HUES48 (cell line): Measurements from ENCODE around the gene TFIP11.
A peak's percentile ranks its signal among the peaks of the same experiment; 100 is the strongest.

Experiments used
- H3K27ac ChIP-seq: one replicate; pipeline ENCODE4 v1.7.0; 2013; ENCODE audit warnings: low read depth, low read length, inconsistent platforms
- H3K27me3 ChIP-seq: 2 replicates; pipeline ENCODE4 v1.6.1; 2013; ENCODE audit warnings: mild to moderate bottlenecking, low read length; ENCODE audit not compliant: control insufficient read depth, insufficient read depth
- H3K36me3 ChIP-seq: 2 replicates; pipeline ENCODE4 v1.6.1; 2013; ENCODE audit warnings: low read length; ENCODE audit not compliant: control insufficient read depth, insufficient read depth
- H3K4me1 ChIP-seq: 2 replicates; pipeline ENCODE4 v1.6.1; 2013; ENCODE audit warnings: mild to moderate bottlenecking, low read length; ENCODE audit not compliant: control insufficient read depth, insufficient read depth
- H3K4me3 ChIP-seq: 2 replicates; pipeline ENCODE4 v1.5.1; 2013; ENCODE audit warnings: mild to moderate bottlenecking, low read depth, low read length
- H3K9ac ChIP-seq: 2 replicates; pipeline ENCODE4 v1.6.1; 2013; ENCODE audit warnings: mild to moderate bottlenecking, low read depth, low read length, moderate library complexity
- H3K9me3 ChIP-seq: 2 replicates; pipeline ENCODE4 v1.6.1; 2013; ENCODE audit warnings: low read length; ENCODE audit not compliant: control insufficient read depth, insufficient read depth

Gene TFIP11

GRCh38 chr22:26527167-26527566 is 14.9 kb upstream of the TFIP11 start:
- Histone ChIP-seq H3K27me3 (no peaks in the 10 kb centered on the region), H3K36me3 (peaks cover 82% of the 10 kb centered on the region), H3K27ac (no peak overlapping the region), H3K4me1 (no peaks in the 10 kb centered on the region), H3K4me3 (no peak overlapping the region), H3K9me3 (no peaks in the 10 kb centered on the region), H3K9ac (no peak overlapping the region)

DNA sequence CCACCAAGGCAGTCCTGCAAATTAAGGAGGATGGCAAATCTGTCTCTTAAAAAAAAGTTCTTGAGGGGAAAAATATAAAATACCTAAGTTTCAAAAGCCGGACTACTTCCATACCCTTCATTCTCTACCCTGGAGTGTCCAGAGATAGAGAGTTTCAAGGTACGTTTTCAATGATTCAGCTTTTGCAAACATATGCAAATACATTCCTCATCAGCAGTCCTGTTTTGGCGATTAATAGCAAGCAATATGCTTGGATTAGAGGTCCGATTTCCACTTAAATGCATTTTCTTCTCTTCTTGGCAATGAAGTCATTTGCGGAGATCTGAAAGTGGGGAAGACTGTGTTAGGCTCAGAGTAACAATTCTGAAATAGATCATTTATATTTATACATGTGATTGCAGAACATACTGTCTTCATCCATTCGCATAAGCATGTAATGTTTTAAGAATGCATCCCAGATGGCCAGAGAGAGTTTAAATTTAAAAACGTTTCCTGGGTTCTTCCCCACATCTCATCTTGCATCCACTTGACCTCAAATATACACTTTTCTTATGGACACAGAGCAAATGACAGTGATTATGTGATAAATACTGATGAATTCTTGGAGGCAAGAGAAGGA is 13.8 kb upstream of the TFIP11 start:
- Histone ChIP-seq H3K9me3 (no peaks in the 10 kb centered on the region), H3K27me3 (no peaks in the 10 kb centered on the region), H3K36me3 (peaks cover 70% of the 10 kb centered on the region), H3K9ac (no peak overlapping the region), H3K4me3 (no peak overlapping the region), H3K27ac (no peak overlapping the region), H3K4me1 (no peaks in the 10 kb centered on the region)

DNA sequence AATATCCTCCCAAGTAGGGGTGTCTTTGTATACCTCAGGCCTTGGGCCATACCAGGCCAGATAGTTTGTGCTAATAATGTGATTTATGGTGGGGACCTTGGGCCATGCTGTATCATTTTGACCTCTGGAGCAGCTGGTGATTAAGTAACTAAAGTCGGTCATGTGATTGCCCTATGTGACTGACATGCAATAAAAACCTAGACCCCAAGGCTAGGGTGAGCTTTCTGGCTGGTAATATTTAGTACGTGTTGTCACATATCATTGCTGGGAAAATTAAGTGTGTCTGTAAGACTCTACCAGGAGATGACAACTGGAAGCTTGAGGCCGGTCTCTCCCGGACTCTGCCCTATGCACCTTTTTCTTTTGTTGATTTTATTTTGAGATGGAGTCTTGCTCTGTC is 12.6 kb upstream of the TFIP11 start:
- no peak overlapping the region for H3K4me3 ChIP-seq
- H3K4me1 ChIP-seq: no peaks in the 10 kb centered on the region
- no peak overlapping the region for H3K9ac ChIP-seq
- no peaks in the 10 kb centered on the region for H3K27me3 ChIP-seq
- no peak overlapping the region for H3K27ac ChIP-seq
- H3K9me3 ChIP-seq: no peaks in the 10 kb centered on the region
- peaks cover 59% of the 10 kb centered on the region for H3K36me3 ChIP-seq

DNA sequence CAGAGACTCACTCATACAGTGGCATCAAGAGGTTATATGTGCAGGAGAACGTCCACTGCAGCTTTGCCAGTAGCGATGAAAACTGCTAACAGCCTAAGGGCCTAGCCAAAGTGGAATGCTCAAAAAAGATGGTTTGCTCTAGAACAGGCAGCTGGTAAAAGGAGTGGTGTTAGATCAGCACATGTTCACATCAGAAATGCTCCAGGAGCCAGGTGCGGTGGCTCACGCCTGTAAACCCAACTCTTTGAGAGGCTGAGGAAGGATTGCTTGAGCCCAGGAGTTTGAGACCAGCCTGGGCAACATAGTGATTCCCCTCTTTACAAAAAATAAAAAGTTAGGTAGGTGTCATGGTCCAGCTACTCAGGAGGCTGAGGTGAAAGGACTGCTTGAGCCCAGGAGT is 10.3 kb upstream of the TFIP11 start:
- H3K9me3 ChIP-seq: no peaks in the 10 kb centered on the region
- no peaks in the 10 kb centered on the region for H3K27me3 ChIP-seq
- H3K36me3 ChIP-seq: peaks cover 39% of the 10 kb centered on the region
- no peak overlapping the region for H3K4me3 ChIP-seq
- H3K9ac ChIP-seq: no peak overlapping the region
- no peak overlapping the region for H3K27ac ChIP-seq
- no peaks in the 10 kb centered on the region for H3K4me1 ChIP-seq

DNA sequence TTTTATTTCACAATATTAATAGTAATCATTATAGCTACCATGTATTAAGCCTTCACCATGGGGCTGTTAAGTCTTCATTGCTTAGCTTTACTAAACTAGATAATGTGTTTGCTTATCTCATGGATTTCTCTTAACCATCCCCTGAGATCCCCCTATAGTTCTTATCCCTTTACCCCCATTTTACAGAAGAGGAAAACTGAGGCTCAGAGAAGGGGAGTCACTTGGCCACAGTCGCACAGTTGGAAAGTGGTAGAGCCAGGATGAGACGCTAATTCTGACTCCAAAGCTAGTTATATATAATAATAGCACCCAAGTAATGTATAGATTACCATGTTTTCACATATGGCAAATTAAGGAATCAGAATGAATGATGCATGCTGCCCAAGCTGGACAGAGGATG is 9.7 kb upstream of the TFIP11 start:
- H3K27me3 ChIP-seq: no peaks in the 10 kb centered on the region
- H3K27ac ChIP-seq: no peak overlapping the region
- no peaks in the 10 kb centered on the region for H3K9me3 ChIP-seq
- no peak overlapping the region for H3K4me3 ChIP-seq
- H3K36me3 ChIP-seq: peaks cover 33% of the 10 kb centered on the region
- no peak overlapping the region for H3K9ac ChIP-seq
- no peaks in the 10 kb centered on the region for H3K4me1 ChIP-seq

DNA sequence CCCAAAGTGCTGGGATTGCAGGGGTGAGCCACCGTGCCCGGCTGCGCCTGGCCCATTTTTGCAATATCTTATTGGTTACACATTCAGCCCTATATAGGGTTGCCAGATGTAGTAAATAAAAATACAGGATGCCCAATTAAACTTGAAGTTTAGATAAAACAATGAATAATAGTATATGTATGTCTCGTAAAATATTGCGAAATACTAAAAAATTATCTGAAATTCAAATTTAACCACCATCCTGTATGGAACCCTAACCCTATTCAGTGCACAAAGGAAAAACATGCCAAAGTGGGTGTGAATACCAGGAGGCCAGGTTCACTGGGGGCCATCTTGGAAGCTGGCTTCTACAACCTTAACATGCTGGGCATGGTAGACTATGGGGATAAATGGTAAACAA is 5.2 kb upstream of the TFIP11 start:
- Histone ChIP-seq H3K36me3 (no peaks in the 10 kb centered on the region), H3K4me3 (no peak overlapping the region), H3K9ac (no peak overlapping the region), H3K27me3 (no peaks in the 10 kb centered on the region), H3K27ac (no peak overlapping the region), H3K4me1 (no peaks in the 10 kb centered on the region), H3K9me3 (no peaks in the 10 kb centered on the region)

DNA sequence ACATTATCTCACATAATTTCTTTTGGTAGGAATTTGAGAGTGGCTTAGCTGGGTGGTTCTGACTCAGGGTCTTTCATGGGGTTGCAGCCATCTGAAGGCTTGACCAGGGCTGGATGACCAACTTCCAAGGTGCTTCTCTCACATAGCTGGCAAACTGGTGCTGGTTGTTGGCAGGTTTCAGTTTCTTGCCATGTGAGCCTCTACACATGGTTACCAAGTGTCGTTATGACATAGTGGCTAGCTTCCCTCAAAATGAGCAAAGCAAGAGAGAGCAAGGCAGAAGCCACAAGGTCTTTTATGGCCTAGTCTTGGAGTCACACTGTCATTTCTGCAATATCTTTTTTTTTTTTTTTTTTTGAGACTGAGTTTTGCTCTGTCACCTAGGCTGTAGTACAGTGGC is 4.2 kb upstream of the TFIP11 start:
- Histone ChIP-seq H3K9me3 (no peaks in the 10 kb centered on the region), H3K36me3 (no peaks in the 10 kb centered on the region), H3K27ac (no peak overlapping the region), H3K9ac (no peak overlapping the region), H3K27me3 (no peaks in the 10 kb centered on the region), H3K4me3 (no peak overlapping the region), H3K4me1 (no peaks in the 10 kb centered on the region)

DNA sequence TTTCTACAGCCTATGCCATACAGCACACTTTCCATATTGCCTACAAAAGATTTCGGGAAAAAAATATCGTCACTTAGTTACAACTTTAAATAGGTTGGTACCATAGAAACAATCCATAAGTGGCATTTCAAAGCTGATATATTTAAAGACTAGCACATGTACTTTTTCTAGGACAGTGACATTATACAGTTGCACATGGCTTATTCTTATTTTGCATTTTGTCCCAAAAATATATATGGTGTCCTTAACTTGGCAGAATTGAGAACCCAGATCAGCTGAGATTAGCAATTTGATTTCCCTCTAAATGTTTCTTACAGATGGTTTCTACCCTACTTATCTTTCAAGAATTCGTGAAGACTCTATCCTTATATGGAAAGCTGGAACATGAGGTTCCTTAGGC is 3.7 kb upstream of the TFIP11 start:
- peaks cover 1% of the 10 kb centered on the region; the same call in 1 of the 2 replicates for H3K36me3 ChIP-seq
- H3K4me1 ChIP-seq: 0 out of 2 replicates have a peak, but pooled peaks cover 3% of the 10 kb centered on the region
- no peak overlapping the region for H3K4me3 ChIP-seq
- no peaks in the 10 kb centered on the region for H3K27me3 ChIP-seq
- no peak overlapping the region for H3K9ac ChIP-seq
- no peaks in the 10 kb centered on the region for H3K9me3 ChIP-seq
- no peak overlapping the region for H3K27ac ChIP-seq

GRCh38 chr22:26514419-26515161 is 2.3 kb upstream of the TFIP11 start:
- H3K4me3 ChIP-seq: no peak overlapping the region
- H3K27me3 ChIP-seq: no peaks in the 10 kb centered on the region
- peaks cover 14% of the 10 kb centered on the region for H3K36me3 ChIP-seq
- no peak overlapping the region for H3K9ac ChIP-seq
- H3K4me1 ChIP-seq: 0 out of 2 replicates have a peak, but pooled peaks cover 3% of the 10 kb centered on the region
- no peaks in the 10 kb centered on the region for H3K9me3 ChIP-seq
- H3K27ac ChIP-seq: no peak overlapping the region

DNA sequence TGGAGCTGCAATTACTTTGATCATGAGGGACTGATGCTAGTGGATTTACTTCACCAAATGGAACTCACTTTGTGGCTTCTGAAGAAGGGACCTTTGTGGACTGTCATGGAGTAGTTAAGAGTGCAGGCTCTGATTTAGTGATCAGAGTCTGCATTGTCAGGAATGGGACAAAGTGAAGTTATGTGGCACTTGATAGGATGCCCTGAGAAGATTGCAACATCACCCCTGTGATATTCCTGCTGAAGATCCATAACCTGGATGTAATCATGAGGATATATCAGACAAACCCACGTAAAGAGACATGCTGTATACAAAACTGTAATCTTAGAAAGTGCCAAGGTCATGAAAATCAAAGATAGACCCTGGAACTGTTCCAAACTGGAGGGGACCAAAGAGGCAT is 1.6 kb upstream of the TFIP11 start:
- Histone ChIP-seq H3K27me3 (no peaks in the 10 kb centered on the region), H3K27ac (no peak overlapping the region), H3K4me1 (0 out of 2 replicates have a peak, but pooled peaks cover 3% of the 10 kb centered on the region), H3K36me3 (peaks cover 22% of the 10 kb centered on the region), H3K4me3 (0 out of 2 replicates have a peak overlapping the region, but pooled peaks have one; percentile 86), H3K9me3 (no peaks in the 10 kb centered on the region), H3K9ac (no peak overlapping the region)

DNA sequence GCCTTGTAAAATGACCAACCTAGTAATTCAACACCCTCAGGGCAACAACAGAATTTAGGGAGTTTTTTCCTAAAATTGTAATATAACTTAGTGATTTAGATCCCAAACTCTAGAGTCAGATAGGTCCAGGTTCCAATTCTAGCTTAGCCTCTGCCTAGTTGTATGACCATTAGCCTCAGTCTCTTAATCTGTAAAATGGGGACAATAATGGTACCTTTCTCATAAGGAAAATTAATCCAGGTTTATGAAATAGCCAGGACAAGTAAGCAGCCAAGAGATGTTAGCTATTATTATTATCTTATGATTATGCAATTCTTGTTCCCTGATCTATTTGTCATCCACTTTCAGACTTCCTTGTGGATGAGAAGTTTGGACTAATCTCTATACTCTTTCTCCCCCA is 4.1 kb downstream of the TFIP11 start:
- Histone ChIP-seq H3K4me1 (0 out of 2 replicates have a peak, but pooled peaks cover 8% of the 10 kb centered on the region), H3K4me3 (no peak overlapping the region), H3K9ac (no peak overlapping the region), H3K27ac (no peak overlapping the region), H3K27me3 (no peaks in the 10 kb centered on the region), H3K9me3 (no peaks in the 10 kb centered on the region), H3K36me3 (peaks cover 73% of the 10 kb centered on the region)
